PC-3 (cell line): ENCODE data around the gene MRPL28.

Source experiments
- CTCF ChIP-seq: fragments of 300-600 bp; sonication (generic); conservative IDR thresholded peaks from 2 replicates; pipeline ENCODE4 v1.5.1; 2017; ENCODE audit warnings: antibody characterized with exemption, low read depth, mild to moderate bottlenecking, low read length
- EZH2 ChIP-seq: fragments of 300-600 bp; sonication (generic); IDR thresholded peaks from one replicate; pipeline ENCODE4 v1.6.1; 2017; ENCODE audit warnings: antibody characterized with exemption, mild to moderate bottlenecking, low read length; ENCODE audit not compliant: unreplicated experiment

- no peak for TF ChIP-seq CTCF
- TF ChIP-seq EZH2: no peak
Measured at GRCh38 chr16:399340-400019, 29.1 kb upstream of the MRPL28 start.
